Measurements from ENCODE around the gene PLCB3. TPM values are rescaled to one million over a fixed set of nuclear protein-coding genes. Genes with fewer than 3 reads are reported as not detected.
"Not testable (repeated sequence)": the region's sequence is repeated elsewhere in the genome, so short reads cannot be mapped to it uniquely, and the experiment has no call there.

PLCB3 gene
- total RNA-seq, 1 donor from 2014 or later, result 34.9 TPM

DNA sequence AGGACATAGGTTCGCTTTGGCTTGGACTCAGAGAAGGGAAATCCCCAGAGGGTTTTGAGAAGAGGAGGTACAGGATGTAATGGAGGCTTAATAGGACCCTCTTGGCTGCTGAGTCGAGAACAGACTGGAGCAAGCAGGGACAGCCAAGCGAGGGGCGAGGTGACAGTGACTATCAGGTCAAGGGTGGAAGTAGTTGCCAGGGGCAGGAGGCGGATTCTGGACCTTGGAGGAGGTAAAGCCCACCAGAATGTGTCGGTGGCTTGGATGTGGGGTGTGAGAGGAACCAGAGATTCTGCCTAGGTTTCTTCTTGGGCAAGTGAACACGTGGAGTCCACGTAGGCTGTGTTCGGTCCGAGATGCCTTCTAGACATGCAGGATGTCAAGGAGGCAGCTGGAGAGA, 61.6 kb downstream of the PLCB3 start:
- no peak overlapping the region for H3K4me3 Mint-ChIP-seq
- H3K27me3 Mint-ChIP-seq (ENCODE audit: low read depth), result no peaks in the 10 kb centered on the region
- DNase-seq (ENCODE audit: low spot score in 2 of 2, unreplicated experiment in 2 of 2), result no peak
- peaks cover 3% of the 10 kb centered on the region for H3K36me3 Mint-ChIP-seq
- no peaks in the 10 kb centered on the region for H3K9me3 Mint-ChIP-seq
- TF ChIP-seq, protein P1, sequence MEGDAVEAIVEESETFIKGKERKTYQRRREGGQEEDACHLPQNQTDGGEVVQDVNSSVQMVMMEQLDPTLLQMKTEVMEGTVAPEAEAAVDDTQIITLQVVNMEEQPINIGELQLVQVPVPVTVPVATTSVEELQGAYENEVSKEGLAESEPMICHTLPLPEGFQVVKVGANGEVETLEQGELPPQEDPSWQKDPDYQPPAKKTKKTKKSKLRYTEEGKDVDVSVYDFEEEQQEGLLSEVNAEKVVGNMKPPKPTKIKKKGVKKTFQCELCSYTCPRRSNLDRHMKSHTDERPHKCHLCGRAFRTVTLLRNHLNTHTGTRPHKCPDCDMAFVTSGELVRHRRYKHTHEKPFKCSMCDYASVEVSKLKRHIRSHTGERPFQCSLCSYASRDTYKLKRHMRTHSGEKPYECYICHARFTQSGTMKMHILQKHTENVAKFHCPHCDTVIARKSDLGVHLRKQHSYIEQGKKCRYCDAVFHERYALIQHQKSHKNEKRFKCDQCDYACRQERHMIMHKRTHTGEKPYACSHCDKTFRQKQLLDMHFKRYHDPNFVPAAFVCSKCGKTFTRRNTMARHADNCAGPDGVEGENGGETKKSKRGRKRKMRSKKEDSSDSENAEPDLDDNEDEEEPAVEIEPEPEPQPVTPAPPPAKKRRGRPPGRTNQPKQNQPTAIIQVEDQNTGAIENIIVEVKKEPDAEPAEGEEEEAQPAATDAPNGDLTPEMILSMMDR (IDR thresholded peaks at IDR 0.05; ENCODE audit: unreplicated experiment), result no peak
- peaks cover 14% of the 10 kb centered on the region for H3K4me1 Mint-ChIP-seq
- H3K27ac Mint-ChIP-seq, result no peak overlapping the region

DNA sequence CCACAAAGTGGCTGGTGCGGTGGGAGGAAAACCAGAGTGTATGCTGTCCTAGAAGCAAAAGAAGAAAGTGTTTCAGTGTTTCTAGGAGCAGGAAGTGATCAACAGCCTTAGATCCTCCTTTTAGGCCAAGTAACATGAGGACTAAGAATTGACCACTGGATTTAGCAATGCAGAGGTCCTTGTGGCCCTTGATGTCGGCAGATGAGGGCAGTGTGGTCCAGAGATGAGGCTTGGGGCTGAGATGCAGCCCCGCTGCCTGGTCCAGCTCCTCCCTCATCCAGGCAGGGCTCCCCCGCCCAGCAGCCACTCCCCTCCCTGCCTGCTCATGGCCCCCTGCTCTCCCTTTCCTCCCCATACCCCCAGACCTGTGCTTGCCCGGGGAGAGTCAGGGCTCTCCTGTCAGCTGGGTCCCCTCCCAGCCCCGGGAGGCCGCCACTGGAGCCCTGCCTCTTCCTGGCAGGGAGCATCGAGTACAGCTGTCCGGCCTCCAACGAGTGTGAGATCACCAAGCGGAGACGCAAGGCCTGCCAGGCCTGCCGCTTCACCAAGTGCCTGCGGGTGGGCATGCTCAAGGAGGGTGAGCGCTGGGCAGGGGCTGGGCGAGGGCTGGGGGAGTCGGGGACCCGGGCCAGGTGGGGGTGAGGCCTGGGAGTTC, 62.3 kb downstream of the PLCB3 start:
- H3K4me3 Mint-ChIP-seq, result no peak overlapping the region
- H3K27ac Mint-ChIP-seq, result no peak overlapping the region
- no peaks in the 10 kb centered on the region for H3K27me3 Mint-ChIP-seq (ENCODE audit: low read depth)
- TF ChIP-seq, protein P1 (IDR thresholded peaks at IDR 0.05; ENCODE audit: unreplicated experiment), result no peak
- H3K4me1 Mint-ChIP-seq, result peaks cover 14% of the 10 kb centered on the region
- H3K36me3 Mint-ChIP-seq, result peaks cover 3% of the 10 kb centered on the region
- no peak for DNase-seq (ENCODE audit: low spot score in 2 of 2, unreplicated experiment in 2 of 2)
- no peaks in the 10 kb centered on the region for H3K9me3 Mint-ChIP-seq

DNA sequence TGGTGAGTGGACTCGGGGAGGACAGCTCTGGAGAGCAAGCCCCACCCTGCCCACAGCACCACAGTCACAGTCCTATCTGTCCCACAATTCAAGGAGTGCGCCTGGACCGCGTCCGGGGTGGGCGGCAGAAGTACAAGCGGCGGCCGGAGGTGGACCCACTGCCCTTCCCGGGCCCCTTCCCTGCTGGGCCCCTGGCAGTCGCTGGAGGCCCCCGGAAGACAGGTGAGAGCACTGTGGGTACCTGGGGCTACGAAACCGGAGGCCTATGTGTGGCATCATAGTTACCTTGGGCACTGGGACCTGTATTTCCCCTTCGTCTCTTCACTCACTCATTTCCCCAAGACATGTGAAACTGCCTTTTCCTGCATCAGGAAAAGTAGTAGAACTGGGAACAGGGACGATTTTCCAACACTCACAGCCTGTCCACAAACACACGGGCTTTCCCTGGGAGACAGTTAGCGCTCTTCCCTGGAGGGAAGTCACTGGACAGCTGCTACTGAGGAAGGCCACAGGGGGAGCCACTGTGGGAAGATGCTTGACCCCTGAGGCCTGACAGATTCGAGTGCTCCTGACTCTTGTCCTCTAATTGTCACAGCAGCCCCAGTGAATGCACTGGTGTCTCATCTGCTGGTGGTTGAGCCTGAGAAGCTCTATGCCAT, 62.9 kb downstream of the PLCB3 start:
- Mint-ChIP-seq H3K36me3 (peaks cover 3% of the 10 kb centered on the region), H3K4me3 (no peak overlapping the region), H3K27ac (no peak overlapping the region), H3K27me3 (ENCODE audit: low read depth) (no peaks in the 10 kb centered on the region), H3K4me1 (peaks cover 19% of the 10 kb centered on the region), H3K9me3 (no peaks in the 10 kb centered on the region)
- DNase-seq (ENCODE audit: low spot score in 2 of 2, unreplicated experiment in 2 of 2), result no peak
- TF ChIP-seq, protein P1 (IDR thresholded peaks at IDR 0.05; ENCODE audit: unreplicated experiment), result no peak

DNA sequence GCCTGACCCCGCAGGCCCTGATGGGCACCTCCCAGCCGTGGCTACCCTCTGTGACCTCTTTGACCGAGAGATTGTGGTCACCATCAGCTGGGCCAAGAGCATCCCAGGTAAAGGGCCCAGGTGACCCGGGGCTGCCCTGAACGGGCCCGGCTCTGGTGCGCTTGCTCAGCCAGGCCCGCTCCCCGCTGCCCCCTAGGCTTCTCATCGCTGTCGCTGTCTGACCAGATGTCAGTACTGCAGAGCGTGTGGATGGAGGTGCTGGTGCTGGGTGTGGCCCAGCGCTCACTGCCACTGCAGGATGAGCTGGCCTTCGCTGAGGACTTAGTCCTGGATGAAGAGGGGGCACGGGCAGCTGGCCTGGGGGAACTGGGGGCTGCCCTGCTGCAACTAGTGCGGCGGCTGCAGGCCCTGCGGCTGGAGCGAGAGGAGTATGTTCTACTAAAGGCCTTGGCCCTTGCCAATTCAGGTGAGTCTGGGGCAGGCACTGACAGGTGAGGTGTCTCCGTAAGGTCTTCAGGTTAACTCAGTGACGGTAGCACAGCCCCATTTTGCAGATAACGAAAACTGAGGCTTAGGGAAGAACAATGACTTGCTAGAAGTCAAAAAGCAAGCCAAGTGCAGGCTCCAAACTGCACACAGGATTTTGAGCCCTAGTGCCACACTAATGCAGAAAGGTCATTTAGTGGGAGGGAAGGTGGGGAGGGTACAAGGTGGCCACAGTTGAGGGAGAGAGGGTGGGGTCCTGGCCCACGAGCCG, 63.7 kb downstream of the PLCB3 start:
- TF ChIP-seq, protein P1 (IDR thresholded peaks at IDR 0.05; ENCODE audit: unreplicated experiment), result no peak
- no peaks in the 10 kb centered on the region for H3K9me3 Mint-ChIP-seq
- H3K27me3 Mint-ChIP-seq (ENCODE audit: low read depth), result no peaks in the 10 kb centered on the region
- peak overlapping the region; percentile 17 for H3K4me3 Mint-ChIP-seq
- H3K4me1 Mint-ChIP-seq, result peaks cover 20% of the 10 kb centered on the region
- no peak overlapping the region for H3K27ac Mint-ChIP-seq
- no peak for DNase-seq (ENCODE audit: low spot score in 2 of 2, unreplicated experiment in 2 of 2)
- peaks cover 3% of the 10 kb centered on the region for H3K36me3 Mint-ChIP-seq

DNA sequence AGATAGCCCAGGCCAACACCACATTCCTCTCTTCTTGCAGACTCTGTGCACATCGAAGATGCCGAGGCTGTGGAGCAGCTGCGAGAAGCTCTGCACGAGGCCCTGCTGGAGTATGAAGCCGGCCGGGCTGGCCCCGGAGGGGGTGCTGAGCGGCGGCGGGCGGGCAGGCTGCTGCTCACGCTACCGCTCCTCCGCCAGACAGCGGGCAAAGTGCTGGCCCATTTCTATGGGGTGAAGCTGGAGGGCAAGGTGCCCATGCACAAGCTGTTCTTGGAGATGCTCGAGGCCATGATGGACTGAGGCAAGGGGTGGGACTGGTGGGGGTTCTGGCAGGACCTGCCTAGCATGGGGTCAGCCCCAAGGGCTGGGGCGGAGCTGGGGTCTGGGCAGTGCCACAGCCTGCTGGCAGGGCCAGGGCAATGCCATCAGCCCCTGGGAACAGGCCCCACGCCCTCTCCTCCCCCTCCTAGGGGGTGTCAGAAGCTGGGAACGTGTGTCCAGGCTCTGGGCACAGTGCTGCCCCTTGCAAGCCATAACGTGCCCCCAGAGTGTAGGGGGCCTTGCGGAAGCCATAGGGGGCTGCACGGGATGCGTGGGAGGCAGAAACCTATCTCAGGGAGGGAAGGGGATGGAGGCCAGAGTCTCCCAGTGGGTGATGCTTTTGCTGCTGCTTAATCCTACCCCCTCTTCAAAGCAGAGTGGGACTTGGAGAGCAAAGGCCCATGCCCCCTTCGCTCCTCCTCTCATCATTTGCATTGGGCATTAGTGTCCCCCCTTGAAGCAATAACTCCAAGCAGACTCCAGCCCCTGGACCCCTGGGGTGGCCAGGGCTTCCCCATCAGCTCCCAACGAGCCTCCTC, 64.6 kb downstream of the PLCB3 start:
- peaks cover 26% of the 10 kb centered on the region for H3K4me1 Mint-ChIP-seq
- H3K27ac Mint-ChIP-seq, result peak overlapping the region; percentile 100
- peak overlapping the region; percentile 93 for H3K4me3 Mint-ChIP-seq
- not testable (repeated sequence) for DNase-seq (ENCODE audit: low spot score in 2 of 2, unreplicated experiment in 2 of 2); H3K9me3 Mint-ChIP-seq; H3K27me3 Mint-ChIP-seq (ENCODE audit: low read depth); H3K36me3 Mint-ChIP-seq
